OCI-LY3 (cell line): Measurements from ENCODE around the gene GLB1L3.

ENCODE experiments used
- CTCF ChIP-seq: fragments of 200-600, 300-600 bp; sonication (generic); IDR thresholded peaks from 2 replicates; pipeline ENCODE4 v1.5.1; 2014; ENCODE audit warnings: antibody characterized with exemption, low read length, low read depth
- EZH2phosphoT487 ChIP-seq: fragments of 200-600 bp; shearing (Covaris generic); IDR thresholded peaks from 2 replicates; pipeline ENCODE4 v1.6.1; 2018; ENCODE audit warnings: antibody characterized with exemption, mixed run types, low read depth

GRCh38 chr11:134271978-134272377 is 4.2 kb upstream of the GLB1L3 start:
- TF ChIP-seq CTCF, result no peak
- no peak for TF ChIP-seq EZH2phosphoT487
